DOHH2 (cell line): ENCODE results near the gene NES.

Experiments
- H3F3A ChIP-seq: fragments of 200-600 bp; sonication (generic), shearing (Covaris generic); 2 replicates; pipeline ENCODE4 v1.6.0; 2016; ENCODE audit warnings: antibody characterized with exemption, mild to moderate bottlenecking; ENCODE audit not compliant: control insufficient read depth, insufficient read depth
- H3K27ac ChIP-seq: fragments of 200-600 bp; sonication (generic); 2 replicates; pipeline ENCODE4 v1.5.1; 2014; ENCODE audit warnings: low read depth, mild to moderate bottlenecking, low read length, moderate library complexity
- H3K27me3 ChIP-seq: fragments of 200-600 bp; sonication (generic); 2 replicates; pipeline ENCODE4 v1.6.1; 2014; ENCODE audit warnings: mild to moderate bottlenecking, low read length, mixed read lengths; ENCODE audit not compliant: control insufficient read depth
- H3K36me3 ChIP-seq: fragments of 200-600 bp; sonication (generic); 2 replicates; pipeline ENCODE4 v1.6.1; 2014; ENCODE audit warnings: mild to moderate bottlenecking, low read length, moderate library complexity, mixed read lengths; ENCODE audit not compliant: control insufficient read depth
- H3K4me1 ChIP-seq: fragments of 200-600 bp; sonication (generic); 2 replicates; pipeline ENCODE4 v1.6.1; 2014; ENCODE audit warnings: mild to moderate bottlenecking, low read length, mixed read lengths; ENCODE audit not compliant: control insufficient read depth
- H3K4me2 ChIP-seq: fragments of 200-600 bp; sonication (generic); 2 replicates; pipeline ENCODE4 v1.6.0; 2014; ENCODE audit warnings: mild to moderate bottlenecking, low read length, moderate library complexity
- H3K4me3 ChIP-seq: fragments of 200-600 bp; sonication (generic); 2 replicates; pipeline ENCODE4 v1.5.1; 2014; ENCODE audit warnings: mild to moderate bottlenecking, low read length, mixed read lengths
- H3K79me2 ChIP-seq: fragments of 200-600 bp; sonication (generic); 2 replicates; pipeline ENCODE4 v1.6.1; 2014; ENCODE audit warnings: mild to moderate bottlenecking, low read length, mixed read lengths; ENCODE audit not compliant: control insufficient read depth
- H3K9me2 ChIP-seq: fragments of 200-600 bp; sonication (generic); replicated peaks from 2 replicates; pipeline ENCODE4 v1.6.1; 2014; ENCODE audit warnings: mild to moderate bottlenecking, low read length, mixed read lengths; ENCODE audit not compliant: control insufficient read depth
- H3K9me3 ChIP-seq: fragments of 200-600 bp; sonication (generic); 2 replicates; pipeline ENCODE4 v1.6.1; 2014; ENCODE audit warnings: antibody characterized with exemption, low read length, mixed read lengths; ENCODE audit not compliant: control insufficient read depth, insufficient read depth
- H4K20me1 ChIP-seq: fragments of 200-600 bp; sonication (generic); 2 replicates; pipeline ENCODE4 v1.6.0; 2014; ENCODE audit warnings: low read depth, mild to moderate bottlenecking, antibody characterized with exemption, low read length, moderate library complexity; ENCODE audit not compliant: control insufficient read depth, insufficient read depth
- EZH2phosphoT487 ChIP-seq: fragments of 200-600 bp; sonication (generic); IDR thresholded peaks from 2 replicates; pipeline ENCODE4 v1.6.1; 2017; ENCODE audit warnings: borderline replicate concordance, mild to moderate bottlenecking, antibody characterized with exemption, low read length, moderate library complexity, mixed read lengths
- TF ChIP-seq, protein P1 (sequence below): fragments of 200-600 bp; sonication (generic); IDR thresholded peaks from one replicate; pipeline ENCODE4 v1.5.1; 2014; ENCODE audit warnings: antibody characterized with exemption, mild to moderate bottlenecking, low read depth, low read length; ENCODE audit not compliant: poor library complexity, severe bottlenecking

Gene NES

DNA sequence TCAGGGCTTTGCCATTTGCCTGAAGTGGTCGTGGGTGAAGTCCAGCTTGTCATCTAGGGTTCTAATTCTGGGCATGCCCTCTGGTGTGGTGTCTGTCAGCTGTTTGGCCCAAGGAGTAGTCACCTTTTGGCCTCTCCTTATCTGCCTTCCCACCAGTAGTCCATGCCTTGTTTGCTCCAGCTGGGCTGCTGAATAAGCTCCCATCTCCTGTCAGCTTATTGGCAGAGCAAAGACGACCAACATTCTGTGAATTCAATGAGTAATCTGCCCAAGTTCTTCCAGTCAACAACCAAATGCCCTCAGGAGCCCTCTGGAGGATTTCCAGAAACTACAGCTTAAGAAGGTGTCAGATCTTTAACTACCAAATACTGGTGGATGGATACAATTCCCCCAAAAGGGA lies 28.3 kb downstream of the NES start:
- Histone ChIP-seq H3K4me1 (peaks cover 2% of the 10 kb centered on the region), H3K9me3 (no peaks in the 10 kb centered on the region), H4K20me1 (0 out of 2 replicates have a peak, but pooled peaks cover 2% of the 10 kb centered on the region), H3K27ac (no peak overlapping the region), H3K4me2 (no peak overlapping the region), H3K27me3 (peaks cover 50% of the 10 kb centered on the region), H3K36me3 (no peaks in the 10 kb centered on the region), H3K4me3 (no peak overlapping the region), H3K79me2 (no peaks in the 10 kb centered on the region), H3K9me2 (no peaks in the 10 kb centered on the region), H3F3A (no peaks in the 10 kb centered on the region)
- TF ChIP-seq EZH2phosphoT487, result no peak
- TF ChIP-seq, protein P1, sequence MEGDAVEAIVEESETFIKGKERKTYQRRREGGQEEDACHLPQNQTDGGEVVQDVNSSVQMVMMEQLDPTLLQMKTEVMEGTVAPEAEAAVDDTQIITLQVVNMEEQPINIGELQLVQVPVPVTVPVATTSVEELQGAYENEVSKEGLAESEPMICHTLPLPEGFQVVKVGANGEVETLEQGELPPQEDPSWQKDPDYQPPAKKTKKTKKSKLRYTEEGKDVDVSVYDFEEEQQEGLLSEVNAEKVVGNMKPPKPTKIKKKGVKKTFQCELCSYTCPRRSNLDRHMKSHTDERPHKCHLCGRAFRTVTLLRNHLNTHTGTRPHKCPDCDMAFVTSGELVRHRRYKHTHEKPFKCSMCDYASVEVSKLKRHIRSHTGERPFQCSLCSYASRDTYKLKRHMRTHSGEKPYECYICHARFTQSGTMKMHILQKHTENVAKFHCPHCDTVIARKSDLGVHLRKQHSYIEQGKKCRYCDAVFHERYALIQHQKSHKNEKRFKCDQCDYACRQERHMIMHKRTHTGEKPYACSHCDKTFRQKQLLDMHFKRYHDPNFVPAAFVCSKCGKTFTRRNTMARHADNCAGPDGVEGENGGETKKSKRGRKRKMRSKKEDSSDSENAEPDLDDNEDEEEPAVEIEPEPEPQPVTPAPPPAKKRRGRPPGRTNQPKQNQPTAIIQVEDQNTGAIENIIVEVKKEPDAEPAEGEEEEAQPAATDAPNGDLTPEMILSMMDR, result no peak

DNA sequence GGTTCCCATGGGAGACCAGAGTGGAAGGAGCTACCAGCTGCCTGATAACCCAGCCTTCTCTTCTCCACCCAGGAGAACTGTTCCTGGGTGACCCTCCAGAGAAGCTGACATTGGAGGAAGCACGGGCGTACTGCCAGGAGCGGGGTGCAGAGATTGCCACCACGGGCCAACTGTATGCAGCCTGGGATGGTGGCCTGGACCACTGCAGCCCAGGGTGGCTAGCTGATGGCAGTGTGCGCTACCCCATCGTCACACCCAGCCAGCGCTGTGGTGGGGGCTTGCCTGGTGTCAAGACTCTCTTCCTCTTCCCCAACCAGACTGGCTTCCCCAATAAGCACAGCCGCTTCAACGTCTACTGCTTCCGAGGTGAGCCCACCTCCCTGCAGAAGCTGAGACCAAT lies 28.7 kb downstream of the NES start:
- Histone ChIP-seq H3K79me2 (no peaks in the 10 kb centered on the region), H3K4me1 (peaks cover 6% of the 10 kb centered on the region), H3K27ac (no peak overlapping the region), H4K20me1 (0 out of 2 replicates have a peak, but pooled peaks cover 2% of the 10 kb centered on the region), H3K4me3 (no peak overlapping the region), H3K9me3 (no peaks in the 10 kb centered on the region), H3K4me2 (no peak overlapping the region), H3F3A (no peaks in the 10 kb centered on the region), H3K9me2 (no peaks in the 10 kb centered on the region), H3K27me3 (peaks cover 50% of the 10 kb centered on the region), H3K36me3 (no peaks in the 10 kb centered on the region)
- no peak for TF ChIP-seq EZH2phosphoT487
- TF ChIP-seq, protein P1, result no peak

DNA sequence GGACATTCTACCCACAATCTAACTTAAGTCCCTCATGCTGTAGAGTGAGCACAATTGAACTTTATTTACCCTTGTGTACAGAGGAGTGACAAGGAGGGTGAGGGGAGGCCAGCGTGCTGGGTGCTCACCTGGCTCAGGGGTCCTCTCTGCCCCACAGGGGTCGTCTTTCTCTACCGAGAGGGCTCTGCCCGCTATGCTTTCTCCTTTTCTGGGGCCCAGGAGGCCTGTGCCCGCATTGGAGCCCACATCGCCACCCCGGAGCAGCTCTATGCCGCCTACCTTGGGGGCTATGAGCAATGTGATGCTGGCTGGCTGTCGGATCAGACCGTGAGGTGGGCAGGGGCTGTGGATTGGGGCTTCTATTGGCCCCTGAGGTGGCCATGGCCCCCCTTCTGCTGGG lies 29.9 kb downstream of the NES start:
- Histone ChIP-seq H3K4me3 (no peak overlapping the region), H3K27ac (no peak overlapping the region), H4K20me1 (0 out of 2 replicates have a peak, but pooled peaks cover 2% of the 10 kb centered on the region), H3K79me2 (no peaks in the 10 kb centered on the region), H3K36me3 (no peaks in the 10 kb centered on the region), H3F3A (no peaks in the 10 kb centered on the region), H3K9me2 (no peaks in the 10 kb centered on the region), H3K4me2 (no peak overlapping the region), H3K27me3 (peaks cover 56% of the 10 kb centered on the region), H3K4me1 (peaks cover 8% of the 10 kb centered on the region), H3K9me3 (no peaks in the 10 kb centered on the region)
- TF ChIP-seq, protein P1, result no peak
- TF ChIP-seq EZH2phosphoT487, result no peak
